ENCODE measurements around the gene OSBPL6.

DNA sequence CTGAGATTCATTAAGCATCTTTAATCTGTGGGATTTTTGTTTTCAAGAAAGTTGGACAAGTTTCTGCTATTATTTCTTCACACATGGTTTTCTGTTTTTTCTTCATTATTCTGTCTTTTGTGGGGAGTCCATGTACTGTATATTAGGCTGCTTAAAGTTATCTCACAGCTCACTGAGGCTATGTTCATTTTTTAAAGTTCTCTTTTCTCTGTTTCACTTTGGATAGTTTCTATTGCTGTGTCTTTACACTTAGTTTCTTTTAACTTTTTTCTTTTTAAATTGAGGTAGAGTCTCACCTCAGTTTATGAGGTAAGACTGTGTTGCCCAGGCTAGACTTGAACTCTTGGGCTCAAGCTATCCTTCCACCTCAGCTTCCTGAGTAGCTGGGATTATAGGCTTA lies 8.6 kb downstream of the OSBPL6 start:
- TF ChIP-seq, protein P1, sequence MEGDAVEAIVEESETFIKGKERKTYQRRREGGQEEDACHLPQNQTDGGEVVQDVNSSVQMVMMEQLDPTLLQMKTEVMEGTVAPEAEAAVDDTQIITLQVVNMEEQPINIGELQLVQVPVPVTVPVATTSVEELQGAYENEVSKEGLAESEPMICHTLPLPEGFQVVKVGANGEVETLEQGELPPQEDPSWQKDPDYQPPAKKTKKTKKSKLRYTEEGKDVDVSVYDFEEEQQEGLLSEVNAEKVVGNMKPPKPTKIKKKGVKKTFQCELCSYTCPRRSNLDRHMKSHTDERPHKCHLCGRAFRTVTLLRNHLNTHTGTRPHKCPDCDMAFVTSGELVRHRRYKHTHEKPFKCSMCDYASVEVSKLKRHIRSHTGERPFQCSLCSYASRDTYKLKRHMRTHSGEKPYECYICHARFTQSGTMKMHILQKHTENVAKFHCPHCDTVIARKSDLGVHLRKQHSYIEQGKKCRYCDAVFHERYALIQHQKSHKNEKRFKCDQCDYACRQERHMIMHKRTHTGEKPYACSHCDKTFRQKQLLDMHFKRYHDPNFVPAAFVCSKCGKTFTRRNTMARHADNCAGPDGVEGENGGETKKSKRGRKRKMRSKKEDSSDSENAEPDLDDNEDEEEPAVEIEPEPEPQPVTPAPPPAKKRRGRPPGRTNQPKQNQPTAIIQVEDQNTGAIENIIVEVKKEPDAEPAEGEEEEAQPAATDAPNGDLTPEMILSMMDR (IDR thresholded peaks at IDR 0.05): no peak
- no peak for TF ChIP-seq POLR2A (IDR thresholded peaks at IDR 0.05)

Data from right lobe of liver (tissue), 4 donors.